Caco-2 (cell line): ENCODE measurements around the gene TAGLN. TPM values are rescaled to one million over a fixed set of nuclear protein-coding genes. Genes with fewer than 3 reads are reported as not detected.

Source experiments
- BruUV-seq: library from RNA; stranded (reverse); fragments of 400-500 nt; replicated peaks from 2 replicates; lab custom pipeline; 2021; lab: Mats Ljungman, UMichigan
- CTCF ChIA-PET: fragments of 300-600 bp; sonication (Branson Sonifier 250); formaldehyde crosslinking; loops from one replicate; lab custom pipeline; 2022; ENCODE audit warnings: antibody characterized with exemption; lab: Charles Lee
- POLR2A ChIA-PET: fragments of 300-600 bp; sonication (Branson Sonifier 250); formaldehyde crosslinking; loops from one replicate; lab custom pipeline; 2022; ENCODE audit warnings: antibody characterized with exemption; lab: Charles Lee
- DNase-seq, 2 experiments: peaks; one replicate each; pipeline versions ENCODE4 v3.0.0 to v3.0.0-alpha.2; 2020 to 2022
- H3K27me3 ChIP-seq: replicated peaks from 2 replicates; pipeline ENCODE4 v1.6.0; 2011; ENCODE audit warnings: low read length; ENCODE audit not compliant: control insufficient read depth, insufficient read depth
- H3K36me3 ChIP-seq: 2 replicates; pipeline ENCODE4 v1.5.1; 2011; ENCODE audit warnings: low read length; ENCODE audit not compliant: control insufficient read depth, insufficient read depth
- H3K4me1 ChIP-seq: fragments of 250-450 bp; sonication (Bioruptor Pico); 2 replicates; pipeline ENCODE4 v1.5.1; 2020; ENCODE audit warnings: mild to moderate bottlenecking
- H3K4me3 ChIP-seq: 2 replicates; pipeline ENCODE4 v1.5.1; 2011; ENCODE audit warnings: low read depth, mild to moderate bottlenecking, control low read depth, low read length
- H3K9me3 ChIP-seq: fragments of 250-450 bp; sonication (Bioruptor Pico); 2 replicates; pipeline ENCODE4 v1.5.1; 2020; ENCODE audit warnings: mild to moderate bottlenecking, moderate library complexity
- H3K27ac Mint-ChIP-seq: one replicate; pipeline ENCODE4 v1.8.0; 2022; ENCODE audit warnings: mixed read lengths; ENCODE audit not compliant: unreplicated experiment
- H3K27me3 Mint-ChIP-seq: one replicate; pipeline ENCODE4 v1.8.0; 2022; ENCODE audit warnings: mixed read lengths; ENCODE audit not compliant: insufficient read depth, unreplicated experiment
- H3K36me3 Mint-ChIP-seq: one replicate; pipeline ENCODE4 v1.8.0; 2022; ENCODE audit warnings: mild to moderate bottlenecking, mixed read lengths; ENCODE audit not compliant: insufficient read depth, unreplicated experiment
- H3K4me1 Mint-ChIP-seq: one replicate; pipeline ENCODE4 v1.8.0; 2022; ENCODE audit warnings: low read depth, mixed read lengths; ENCODE audit not compliant: unreplicated experiment
- H3K4me3 Mint-ChIP-seq: one replicate; pipeline ENCODE4 v1.8.0; 2022; ENCODE audit warnings: mild to moderate bottlenecking, moderate library complexity, mixed read lengths; ENCODE audit not compliant: unreplicated experiment
- H3K9me3 Mint-ChIP-seq: one replicate; pipeline ENCODE4 v1.8.0; 2022; ENCODE audit warnings: mixed read lengths; ENCODE audit not compliant: unreplicated experiment
- CTCF ChIP-seq, 2 experiments: fragments of 200-600 bp in 1 of 2; IDR thresholded peaks; 1 replicate in 1 of 2; 2 replicates in 1 of 2; pipeline versions ENCODE4 v1.5.1 to v1.8.0; 2011 to 2022; ENCODE audit warnings: antibody characterized with exemption in 1 of 2, control low read depth in 1 of 2, inconsistent platforms in 1 of 2, low read depth in 1 of 2, low read length in 1 of 2, mild to moderate bottlenecking in 1 of 2, moderate library complexity in 1 of 2; ENCODE audit not compliant: insufficient read depth in 1 of 2, severe bottlenecking in 1 of 2, unreplicated experiment in 1 of 2
- intact Hi-C: fragments of 100-400 bp; cut with micrococcal nuclease; formaldehyde crosslinking; loops from one replicate; pipeline ENCODE4 v1.10.0; 2022; ENCODE audit not compliant: unreplicated experiment
- total RNA-seq: library from RNA; stranded (reverse); gene quantifications from 2 replicates; pipeline ENCODE4 v1.2.3, GENCODE V29; 2022

The TAGLN gene
- total RNA-seq, 1 experiment from 2014 or later: 303 TPM

- Histone ChIP-seq H3K36me3 (peaks cover 5% of the 10 kb centered on the region; the same call in 1 of the 2 replicates), H3K27me3 (no peaks in the 10 kb centered on the region), H3K4me3 (no peak overlapping the region), H3K4me1 (peaks cover 21% of the 10 kb centered on the region), H3K9me3 (no peaks in the 10 kb centered on the region)
- Mint-ChIP-seq H3K36me3 (peaks cover 24% of the 10 kb centered on the region), H3K9me3 (no peaks in the 10 kb centered on the region), H3K4me1 (peaks cover 15% of the 10 kb centered on the region), H3K27ac (no peak overlapping the region), H3K27me3 (no peaks in the 10 kb centered on the region), H3K4me3 (no peak overlapping the region)
- ChIA-PET POLR2A (no interaction called here), CTCF (interaction anchor here (0.6 kb wide), 1 partner anchor 16 kb away, joined by 3 read pairs; no protein-coding TSS in a partner anchor)
- no peak for TF ChIP-seq CTCF (IDR thresholded peaks at IDR 0.05; ENCODE audit: insufficient read depth in 1 of 2, low read depth in 1 of 2, low read length in 1 of 2, severe bottlenecking in 1 of 2, unreplicated experiment in 1 of 2)
- DNase-seq: no peak
- intact Hi-C loops: no loop called here
- no TSS peak for BruUV-seq
These were observed 4.9 kb upstream of the TAGLN start for GRCh38 chr11:117194267-117194666.

- intact Hi-C loops: no loop called here
- Histone ChIP-seq H3K4me3 (no peak overlapping the region), H3K4me1 (peaks cover 31% of the 10 kb centered on the region), H3K9me3 (no peaks in the 10 kb centered on the region), H3K36me3 (peaks cover 2% of the 10 kb centered on the region; the same call in 1 of the 2 replicates), H3K27me3 (no peaks in the 10 kb centered on the region)
- BruUV-seq: no TSS peak
- no peak for TF ChIP-seq CTCF (IDR thresholded peaks at IDR 0.05; ENCODE audit: insufficient read depth in 1 of 2, low read depth in 1 of 2, low read length in 1 of 2, severe bottlenecking in 1 of 2, unreplicated experiment in 1 of 2)
- H3K36me3 Mint-ChIP-seq: peaks cover 24% of the 10 kb centered on the region
- no peak overlapping the region for H3K4me3 Mint-ChIP-seq
- no peaks in the 10 kb centered on the region for H3K27me3 Mint-ChIP-seq
- CTCF ChIA-PET: interaction anchor here (0.7 to 1.4 kb wide), 2 partner anchors 15 to 31 kb away, joined by 3 to 6 read pairs; no protein-coding TSS in a partner anchor
- H3K9me3 Mint-ChIP-seq: no peaks in the 10 kb centered on the region
- H3K27ac Mint-ChIP-seq: no peak overlapping the region
- POLR2A ChIA-PET: no interaction called here
- DNase-seq: no peak
- peaks cover 25% of the 10 kb centered on the region for H3K4me1 Mint-ChIP-seq
These were observed 3.9 kb upstream of the TAGLN start for GRCh38 chr11:117195258-117195657.

GRCh38 chr11:117195761-117196160 lies 3.4 kb upstream of the TAGLN start:
- no peaks in the 10 kb centered on the region for H3K27me3 Mint-ChIP-seq
- intact Hi-C loops: no loop called here
- H3K36me3 ChIP-seq: peaks cover 2% of the 10 kb centered on the region; the same call in 1 of the 2 replicates
- no peak overlapping the region for H3K4me3 Mint-ChIP-seq
- no peak overlapping the region for H3K4me3 ChIP-seq
- ChIA-PET CTCF (interaction anchor here (0.5 to 1.4 kb wide), 2 partner anchors 31 to 1495 kb away, joined by 6 read pairs; no protein-coding TSS in a partner anchor), POLR2A (no interaction called here)
- no TSS peak for BruUV-seq
- peaks cover 36% of the 10 kb centered on the region for H3K4me1 ChIP-seq
- H3K36me3 Mint-ChIP-seq: peaks cover 29% of the 10 kb centered on the region
- TF ChIP-seq CTCF (IDR thresholded peaks at IDR 0.05; ENCODE audit: insufficient read depth in 1 of 2, low read depth in 1 of 2, low read length in 1 of 2, severe bottlenecking in 1 of 2, unreplicated experiment in 1 of 2): no peak
- H3K27me3 ChIP-seq: no peaks in the 10 kb centered on the region
- no peaks in the 10 kb centered on the region for H3K9me3 ChIP-seq
- no peak for DNase-seq
- no peak overlapping the region for H3K27ac Mint-ChIP-seq
- peaks cover 30% of the 10 kb centered on the region for H3K4me1 Mint-ChIP-seq
- H3K9me3 Mint-ChIP-seq: no peaks in the 10 kb centered on the region
